GM23338 (cell line): ENCODE results near the gene GLIS2. TPM values are rescaled to one million over a fixed set of nuclear protein-coding genes. Genes with fewer than 3 reads are reported as not detected.
A peak's percentile ranks its signal among the peaks of the same experiment; 100 is the strongest.

Experiments used
- ATAC-seq: fragments of 200-7000 bp; cut with Tn5 transposase; 3 replicates; pipeline ENCODE4 v1.9.1; 2020
- DNase-seq: peaks from one replicate; pipeline ENCODE4 v3.0.0-alpha.2; 2015; ENCODE audit warnings: low spot score
- H2AFZ ChIP-seq: fragments of 200-600 bp; sonication (generic); 2 replicates; pipeline ENCODE4 v1.8.0; 2016; ENCODE audit warnings: antibody characterized with exemption, mild to moderate bottlenecking, moderate library complexity
- H3F3A ChIP-seq: fragments of 200-600 bp; sonication (generic); replicated peaks from 2 replicates; pipeline ENCODE4 v1.8.0; 2017; ENCODE audit warnings: antibody characterized with exemption, mixed run types, low read depth
- H3K27ac ChIP-seq: fragments of 200-600 bp; sonication (generic); 2 replicates; pipeline ENCODE4 v1.6.1; 2016; ENCODE audit warnings: low read depth
- H3K27me3 ChIP-seq: fragments of 200-600 bp; sonication (generic); 2 replicates; pipeline ENCODE4 v1.8.0; 2016; ENCODE audit warnings: mild to moderate bottlenecking, mixed run types, moderate library complexity; ENCODE audit not compliant: insufficient read depth
- H3K36me3 ChIP-seq: fragments of 200-600 bp; sonication (generic); 2 replicates; pipeline ENCODE4 v1.8.0; 2016; ENCODE audit warnings: mild to moderate bottlenecking; ENCODE audit not compliant: insufficient read depth
- H3K4me1 ChIP-seq: fragments of 200-600 bp; sonication (generic); 2 replicates; pipeline ENCODE4 v1.8.0; 2016; ENCODE audit warnings: mild to moderate bottlenecking, moderate library complexity; ENCODE audit not compliant: insufficient read depth
- H3K4me2 ChIP-seq: fragments of 200-600 bp; sonication (generic); 2 replicates; pipeline ENCODE4 v1.7.1; 2017; ENCODE audit warnings: mixed run types
- H3K4me3 ChIP-seq: fragments of 200-600 bp; sonication (generic); 2 replicates; pipeline ENCODE4 v1.6.1; 2016; ENCODE audit warnings: mixed run types
- H3K79me2 ChIP-seq: fragments of 200-600 bp; sonication (generic); replicated peaks from 2 replicates; pipeline ENCODE4 v1.8.0; 2017; ENCODE audit warnings: mild to moderate bottlenecking; ENCODE audit not compliant: insufficient read depth
- H3K9me2 ChIP-seq: fragments of 200-600 bp; sonication (generic); 2 replicates; pipeline ENCODE4 v1.8.0; 2017; ENCODE audit not compliant: insufficient read depth
- H4K20me1 ChIP-seq: fragments of 200-600 bp; sonication (generic); replicated peaks from 2 replicates; pipeline ENCODE4 v1.8.0; 2017; ENCODE audit warnings: mild to moderate bottlenecking; ENCODE audit not compliant: insufficient read depth
- H3K27ac Mint-ChIP-seq: 2 replicates; pipeline ENCODE4 v1.8.0; 2020; ENCODE audit warnings: inconsistent platforms, mild to moderate bottlenecking, moderate library complexity, mixed read lengths
- H3K27me3 Mint-ChIP-seq: 3 replicates; pipeline ENCODE4 v1.8.0; 2022; ENCODE audit warnings: low read depth, mild to moderate bottlenecking, moderate library complexity, mixed read lengths, inconsistent platforms; ENCODE audit not compliant: insufficient read depth, poor library complexity
- H3K36me3 Mint-ChIP-seq: 3 replicates; pipeline ENCODE4 v1.8.0; 2021; ENCODE audit warnings: low read depth, mild to moderate bottlenecking, inconsistent platforms, moderate library complexity, mixed read lengths
- H3K4me1 Mint-ChIP-seq: 3 replicates; pipeline ENCODE4 v1.8.0; 2020; ENCODE audit warnings: mild to moderate bottlenecking, inconsistent platforms, mixed read lengths
- H3K4me3 Mint-ChIP-seq: 3 replicates; pipeline ENCODE4 v1.8.0; 2021; ENCODE audit warnings: moderate library complexity, mild to moderate bottlenecking, inconsistent platforms, mixed read lengths
- H3K9me3 Mint-ChIP-seq: 3 replicates; pipeline ENCODE4 v1.8.0; 2020; ENCODE audit warnings: moderate library complexity, mild to moderate bottlenecking, inconsistent platforms, mixed read lengths
- CREB1 ChIP-seq: fragments of 250-450 bp; sonication (Bioruptor Pico); IDR thresholded peaks from 2 replicates; pipeline ENCODE4 v1.5.0; 2020; ENCODE audit warnings: low read depth, mild to moderate bottlenecking, moderate library complexity
- CTCF ChIP-seq, 2 experiments: fragments of 200-600 bp in 1 of 2; sonication (generic) in 1 of 2; conservative IDR thresholded peaks; 2 replicates each; pipeline versions ENCODE4 v1.5.1 to v1.6.1; 2016 to 2017; ENCODE audit warnings: antibody characterized with exemption in 2 of 2, low read depth in 2 of 2, mild to moderate bottlenecking in 2 of 2, moderate library complexity in 1 of 2
- EZH2 ChIP-seq: fragments of 200-600 bp; sonication (generic); IDR thresholded peaks from one replicate; pipeline ENCODE4 v1.8.0; 2017; ENCODE audit warnings: antibody characterized with exemption, mild to moderate bottlenecking, low read depth; ENCODE audit not compliant: unreplicated experiment
- EZH2phosphoT487 ChIP-seq: fragments of 200-600 bp; sonication (generic); IDR thresholded peaks from one replicate; pipeline ENCODE4 v1.8.1; 2018; ENCODE audit warnings: antibody characterized with exemption; ENCODE audit not compliant: unreplicated experiment
- JUNB ChIP-seq: IDR thresholded peaks from one replicate; pipeline ENCODE4 v1.6.1; 2016; ENCODE audit warnings: antibody characterized with exemption; ENCODE audit not compliant: unreplicated experiment
- NANOG ChIP-seq: IDR thresholded peaks from 2 replicates; pipeline ENCODE4 v1.6.1; 2016; ENCODE audit warnings: antibody characterized with exemption, borderline replicate concordance
- POLR2AphosphoS5 ChIP-seq: IDR thresholded peaks from 2 replicates; pipeline ENCODE4 v1.6.1; 2016; ENCODE audit warnings: antibody characterized with exemption, low read depth
- REST ChIP-seq: IDR thresholded peaks from one replicate; pipeline ENCODE4 v1.6.1; 2018; ENCODE audit warnings: antibody characterized with exemption; ENCODE audit not compliant: unreplicated experiment
- STAT1 ChIP-seq: IDR thresholded peaks from one replicate; pipeline ENCODE4 v1.6.1; 2016; ENCODE audit warnings: antibody characterized with exemption; ENCODE audit not compliant: unreplicated experiment
- ZNF114 ChIP-seq: fragments of 250-450 bp; sonication (Bioruptor Pico); IDR thresholded peaks from 2 replicates; pipeline ENCODE4 v1.5.0; 2020; ENCODE audit warnings: mild to moderate bottlenecking, moderate library complexity
- ZNF331 ChIP-seq: fragments of 250-450 bp; sonication (Bioruptor Pico); IDR thresholded peaks from 2 replicates; pipeline ENCODE4 v1.5.0; 2020; ENCODE audit warnings: low read depth, mild to moderate bottlenecking, moderate library complexity
- ZNF462 ChIP-seq: fragments of 250-450 bp; sonication (Bioruptor Pico); IDR thresholded peaks from 2 replicates; pipeline ENCODE4 v1.5.0; 2020; ENCODE audit warnings: mild to moderate bottlenecking, moderate library complexity
- polyA plus RNA-seq: library from polyadenylated mRNA; unstranded; fragments of >200 nt; fragmentation: Nextera tagmentation; extraction: Ambion mirVana; gene quantifications from 2 replicates; pipeline ENCODE4 v1.2.1, GENCODE V29; 2016
- total RNA-seq: library from RNA; depleted of rRNA; stranded (reverse); fragments of >200 nt; shearing (Covaris generic); gene quantifications from 2 replicates; pipeline ENCODE4 v1.2.3, GENCODE V29; 2014
- TF ChIP-seq, protein P1 (sequence below): IDR thresholded peaks from 2 replicates; pipeline ENCODE4 v1.6.1; 2016; ENCODE audit warnings: antibody characterized with exemption

GLIS2 gene
- total and polyA plus RNA-seq, 2 experiments from 2014 or later: 8.2 to 10.2 TPM

DNA sequence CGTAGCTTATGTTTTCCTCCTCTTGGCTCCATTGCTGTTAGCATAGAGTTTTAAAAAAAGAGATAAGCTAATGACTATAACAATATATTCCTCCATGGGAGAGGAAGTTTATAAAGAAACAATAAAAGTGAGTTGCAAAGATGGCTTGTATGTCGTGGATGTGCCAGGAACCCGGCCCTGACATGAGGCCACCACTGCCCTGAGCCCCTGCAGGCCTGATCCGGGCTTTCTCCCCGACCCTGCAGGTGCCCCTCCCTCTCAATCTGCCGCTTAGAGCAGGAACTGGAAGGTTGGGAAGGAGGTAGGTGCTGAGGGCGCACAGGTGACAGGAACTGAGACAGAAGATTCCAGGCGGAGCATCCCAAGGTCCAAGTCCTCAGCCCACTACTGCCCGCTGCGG is 23.6 kb downstream of the GLIS2 start:
- no peak overlapping the region for H3K4me3 ChIP-seq
- TF ChIP-seq REST (no peak), EZH2 (no peak), CREB1 (CRISPR knock-in tag) (no peak), ZNF331 (CRISPR knock-in tag) (no peak), ZNF114 (no peak), POLR2AphosphoS5 (no peak; the same call in 1 of the 2 replicates), ZNF462 (CRISPR knock-in tag) (no peak), EZH2phosphoT487 (no peak), CTCF (conservative IDR thresholded peaks at IDR 0.05; ENCODE audit: low read depth in 2 of 2) (no peak), NANOG (no peak), JUNB (no peak), STAT1 (no peak)
- TF ChIP-seq, protein P1, sequence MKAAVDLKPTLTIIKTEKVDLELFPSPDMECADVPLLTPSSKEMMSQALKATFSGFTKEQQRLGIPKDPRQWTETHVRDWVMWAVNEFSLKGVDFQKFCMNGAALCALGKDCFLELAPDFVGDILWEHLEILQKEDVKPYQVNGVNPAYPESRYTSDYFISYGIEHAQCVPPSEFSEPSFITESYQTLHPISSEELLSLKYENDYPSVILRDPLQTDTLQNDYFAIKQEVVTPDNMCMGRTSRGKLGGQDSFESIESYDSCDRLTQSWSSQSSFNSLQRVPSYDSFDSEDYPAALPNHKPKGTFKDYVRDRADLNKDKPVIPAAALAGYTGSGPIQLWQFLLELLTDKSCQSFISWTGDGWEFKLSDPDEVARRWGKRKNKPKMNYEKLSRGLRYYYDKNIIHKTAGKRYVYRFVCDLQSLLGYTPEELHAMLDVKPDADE: no peak
- Mint-ChIP-seq H3K4me1 (peaks cover 2% of the 10 kb centered on the region; the same call in 1 of the 3 replicates), H3K27me3 (peaks cover 27% of the 10 kb centered on the region), H3K27ac (no peak overlapping the region), H3K36me3 (peaks cover 25% of the 10 kb centered on the region), H3K9me3 (peaks cover 8% of the 10 kb centered on the region), H3K4me3 (no peak overlapping the region; the same call in 2 of the 3 replicates)
- ATAC-seq: 0 out of 3 replicates have a peak, but pooled peaks have one; percentile 7
- H3K4me1 ChIP-seq: no peaks in the 10 kb centered on the region
- H3K79me2 ChIP-seq: peaks cover 22% of the 10 kb centered on the region
- H3K27ac ChIP-seq: peak overlapping the region; percentile 66; the same call in 1 of the 2 replicates
- H3K36me3 ChIP-seq: no peaks in the 10 kb centered on the region; the same call in 1 of the 2 replicates
- no peak overlapping the region for H3K4me2 ChIP-seq
- no peaks in the 10 kb centered on the region for H3K9me2 ChIP-seq
- H3K27me3 ChIP-seq: no peaks in the 10 kb centered on the region
- H4K20me1 ChIP-seq: peaks cover 25% of the 10 kb centered on the region
- no peak for DNase-seq
- no peak overlapping the region for H2AFZ ChIP-seq
- peaks cover 27% of the 10 kb centered on the region; the same call in 1 of the 2 replicates for H3F3A ChIP-seq
